Epithelial cell of prostate (primary cell): ENCODE data around the gene TMEM44.
A peak's percentile ranks its signal among the peaks of the same experiment; 100 is the strongest.
"Not testable (repeated sequence)": the region's sequence is repeated elsewhere in the genome, so short reads cannot be mapped to it uniquely, and the experiment has no call there.

ENCODE experiments used
- DNase-seq: peaks from one replicate; pipeline ENCODE4 v3.0.0-alpha.2; 2011; ENCODE audit warnings: low read depth, low spot score
- H3K27ac ChIP-seq: fragments of 450-650 bp; 2 replicates; pipeline ENCODE4 v1.5.1; 2017; ENCODE audit warnings: mild to moderate bottlenecking

Gene TMEM44

DNA sequence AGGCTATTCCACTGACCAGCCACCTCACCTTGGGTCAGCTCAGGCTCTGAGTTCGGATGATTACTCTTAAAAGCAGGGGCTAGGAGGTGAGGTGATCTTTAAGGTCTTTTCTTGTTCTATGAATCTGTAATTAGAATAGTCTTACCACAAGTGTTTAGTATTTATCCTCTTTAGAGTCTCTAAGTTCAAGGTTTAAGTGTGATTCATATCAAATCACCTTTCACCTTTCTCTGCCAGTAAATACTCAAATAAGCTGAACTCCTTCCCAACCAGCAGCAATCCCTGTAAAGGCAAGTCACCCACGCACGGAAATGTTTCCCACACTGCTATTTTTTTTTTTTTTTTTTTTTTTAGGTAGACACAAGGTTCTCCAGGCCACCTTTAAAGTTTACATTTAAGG lies 14.5 kb upstream of the TMEM44 start:
- no peak for DNase-seq
- no peak overlapping the region for H3K27ac ChIP-seq

DNA sequence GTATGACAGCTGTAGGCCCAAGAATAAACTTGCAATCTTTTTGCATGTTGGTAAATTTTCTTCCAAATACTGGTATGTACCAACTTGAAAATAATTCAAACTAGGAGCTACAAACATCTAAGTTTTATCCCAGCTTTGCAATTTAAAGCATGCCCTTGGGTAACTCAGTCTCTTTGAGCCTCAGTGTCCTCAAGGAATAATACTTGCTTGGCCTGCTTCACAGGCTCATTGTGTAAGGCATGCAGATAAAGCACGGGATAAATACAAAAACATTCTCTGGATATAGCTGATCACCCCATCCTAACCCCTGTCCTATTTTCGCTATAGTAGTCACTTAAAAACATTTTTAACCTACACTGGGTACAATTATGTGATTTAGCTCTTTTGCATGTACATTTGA lies 9.6 kb upstream of the TMEM44 start:
- DNase-seq = no peak
- no peak overlapping the region for H3K27ac ChIP-seq

DNA sequence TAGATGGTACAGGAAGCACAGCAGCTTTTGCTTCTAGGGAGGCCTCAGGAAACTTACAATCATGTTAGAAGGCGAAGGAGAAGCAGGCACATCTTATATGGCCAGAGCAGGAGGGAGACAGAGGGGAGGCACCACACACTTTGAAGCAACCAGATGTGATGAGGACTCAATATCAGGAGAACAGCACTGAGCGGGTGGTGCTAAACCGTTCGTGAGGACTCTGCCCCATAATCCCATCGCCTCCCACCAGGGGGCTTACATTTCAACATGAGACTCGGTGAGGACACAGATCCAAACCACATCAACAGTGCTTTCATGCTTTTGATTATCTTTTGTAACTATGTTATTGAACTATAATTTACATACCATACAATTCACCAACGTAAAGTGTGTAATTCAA lies 7.6 kb upstream of the TMEM44 start:
- no peak overlapping the region for H3K27ac ChIP-seq
- no peak for DNase-seq

DNA sequence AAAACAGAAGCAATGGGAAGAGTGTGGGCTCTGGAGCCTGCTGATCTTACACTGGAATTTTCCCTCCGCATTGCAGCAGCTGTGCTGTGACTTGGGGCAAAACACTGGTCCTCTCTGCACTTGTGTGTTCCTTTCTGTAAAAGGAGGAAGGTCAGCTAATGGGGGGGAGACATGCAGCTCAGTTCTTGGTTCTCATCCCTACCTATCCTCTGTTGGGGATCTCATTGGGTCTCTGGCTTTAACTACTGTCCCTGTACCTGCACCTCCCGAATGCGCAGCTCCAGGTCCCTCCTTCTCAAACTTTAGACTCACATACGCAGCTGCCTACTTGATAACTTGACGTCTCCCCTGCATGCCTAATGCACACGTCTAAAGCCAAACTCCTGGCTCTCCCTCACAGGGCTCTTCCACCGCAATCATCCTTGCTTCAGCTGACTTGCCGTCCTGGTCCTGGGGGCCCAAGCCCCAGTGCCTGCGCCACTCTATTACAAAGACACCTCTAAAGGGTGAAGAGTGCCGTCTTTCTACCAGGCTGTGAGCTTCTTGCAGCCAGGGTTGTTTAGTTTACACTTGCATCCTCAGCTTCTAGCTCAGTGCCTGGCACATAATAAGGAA lies 5.9 kb upstream of the TMEM44 start:
- no peak overlapping the region for H3K27ac ChIP-seq
- no peak for DNase-seq

DNA sequence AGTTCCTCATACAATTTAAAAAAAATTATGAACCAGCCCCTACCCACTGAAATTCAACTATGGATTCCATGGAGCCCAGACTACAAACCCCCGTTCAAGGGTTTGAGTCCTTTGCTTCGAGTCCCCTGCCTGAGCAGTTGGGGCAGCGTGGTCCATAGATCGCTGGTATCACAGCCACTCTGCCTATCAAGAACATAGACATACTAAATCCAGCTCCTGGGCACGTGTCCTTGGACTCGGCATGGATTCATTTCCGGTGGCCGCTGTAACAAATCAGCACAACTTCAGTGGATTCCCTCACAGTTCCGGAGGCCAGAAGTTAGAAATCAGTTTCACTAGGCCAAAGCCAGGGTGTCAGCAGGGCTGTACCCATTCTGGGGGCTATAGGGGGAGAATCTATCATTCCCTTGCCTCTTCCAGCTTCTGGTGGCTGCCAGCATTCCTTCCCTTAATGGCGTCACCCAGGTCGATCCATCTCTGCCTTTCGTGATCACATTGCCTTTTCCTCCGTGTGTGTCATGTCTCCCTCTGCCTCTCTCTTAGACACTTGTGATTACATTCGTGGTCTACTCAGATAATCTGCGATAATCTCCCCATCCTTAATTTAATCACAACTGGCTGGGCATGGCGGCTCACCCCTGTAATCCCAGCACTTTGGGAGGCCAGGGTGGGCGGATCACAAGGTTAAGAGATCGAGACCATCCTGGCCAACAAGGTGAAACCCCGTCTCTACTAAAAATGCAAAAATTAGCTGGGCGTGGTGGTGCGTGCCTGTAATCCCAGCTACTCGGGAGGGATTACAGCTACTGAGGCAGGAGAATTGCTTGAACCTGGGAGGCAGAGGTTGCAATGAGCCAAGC lies 4.6 kb upstream of the TMEM44 start:
- DNase-seq = no peak
- no peak overlapping the region for H3K27ac ChIP-seq

DNA sequence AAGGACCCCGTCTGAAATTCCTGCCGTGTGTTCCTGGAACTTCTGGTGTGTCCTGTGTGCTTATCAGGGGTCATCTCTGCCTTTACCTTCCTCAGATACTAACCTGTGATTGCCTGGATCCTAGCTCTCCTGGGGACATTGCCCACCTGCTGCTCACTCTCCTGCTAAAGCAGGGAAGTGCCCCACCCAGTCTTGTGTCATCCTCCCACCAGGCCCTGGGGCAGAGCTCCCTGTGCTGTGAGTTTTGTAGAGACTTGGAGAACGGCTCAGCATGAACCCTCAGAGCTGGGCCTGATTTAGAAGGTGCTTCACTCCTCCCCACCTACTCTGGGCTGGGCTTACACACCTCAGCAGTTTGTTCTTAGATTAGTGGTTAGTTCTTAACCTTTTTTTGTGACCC lies 3.8 kb upstream of the TMEM44 start:
- no peak overlapping the region for H3K27ac ChIP-seq
- no peak for DNase-seq

DNA sequence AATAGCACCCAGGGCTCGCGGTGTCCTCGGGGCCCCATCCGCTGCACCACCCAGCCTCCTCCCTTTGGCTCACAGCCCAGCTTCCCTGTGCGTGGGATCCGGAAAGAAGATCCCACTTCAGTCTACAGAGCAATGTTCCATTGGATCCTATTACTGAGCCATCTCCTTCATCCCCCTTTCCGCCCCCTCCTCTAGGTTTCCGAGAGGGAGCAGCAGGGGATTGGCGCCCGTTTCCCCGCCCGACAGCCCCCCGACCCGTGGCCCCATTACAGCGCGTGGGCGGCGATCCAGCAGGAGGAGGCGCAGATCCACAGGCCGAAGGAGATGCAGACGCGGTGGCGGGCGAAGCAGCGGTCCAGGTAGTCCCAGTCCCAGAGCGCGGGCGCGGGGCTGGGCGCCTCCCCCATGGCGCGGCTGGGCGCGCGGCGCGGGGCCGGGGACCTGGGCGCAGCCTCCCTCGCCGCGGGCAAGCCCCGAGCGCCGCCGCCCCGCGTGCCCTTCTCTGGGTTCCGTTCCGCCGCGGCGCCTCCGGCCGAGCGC lies 340 bp downstream of the TMEM44 start:
- peak overlapping the region; percentile 81 for H3K27ac ChIP-seq
- no peak for DNase-seq

DNA sequence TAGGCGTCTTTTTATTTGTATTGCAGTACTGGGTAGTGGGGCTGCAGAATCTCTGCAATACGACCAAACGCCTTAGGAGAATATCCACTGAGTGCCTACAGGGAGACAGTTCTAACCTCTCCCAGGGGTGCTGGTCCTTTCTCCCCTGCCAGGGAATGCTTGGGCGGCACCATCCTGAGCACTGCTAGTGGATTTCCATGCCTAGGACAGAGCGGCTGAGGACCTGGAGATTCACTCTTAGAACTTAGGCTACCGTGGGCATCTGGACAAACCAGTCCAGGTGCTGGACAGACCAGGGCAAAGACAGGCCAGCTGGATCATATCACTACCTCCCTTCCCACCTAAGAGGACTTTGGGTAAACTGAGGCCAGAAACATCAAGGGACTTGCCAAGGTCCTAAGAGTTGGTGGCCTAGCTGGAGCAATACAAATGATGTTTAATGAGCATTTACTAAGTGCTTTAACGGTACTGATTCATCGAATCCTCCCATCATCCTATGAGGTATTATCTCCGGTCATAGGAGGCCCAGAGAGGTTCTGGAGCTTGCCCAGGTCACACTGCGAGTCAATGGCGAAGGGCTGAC lies 902 bp downstream of the TMEM44 start:
- H3K27ac ChIP-seq = peak overlapping the region; percentile 81
- DNase-seq = no peak

DNA sequence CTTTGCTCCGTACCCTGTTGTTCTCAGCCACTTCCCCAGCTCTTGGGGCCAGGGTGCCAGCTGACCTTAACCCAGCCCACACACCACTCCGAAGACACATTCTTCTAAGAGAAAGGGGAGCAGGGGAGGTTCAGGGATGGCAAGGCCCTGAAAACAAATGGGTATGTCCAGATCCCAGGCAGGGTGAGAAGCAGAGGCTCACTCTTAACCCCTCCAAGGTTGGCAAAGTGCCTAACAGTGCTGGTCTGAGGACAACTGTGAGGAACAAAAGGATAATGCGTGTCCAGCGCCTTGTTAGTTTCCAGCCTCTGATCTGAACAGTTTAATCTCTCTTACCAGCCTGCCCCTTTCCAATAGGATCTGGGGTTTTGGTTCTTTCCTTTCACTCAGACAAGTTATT lies 1.5 kb downstream of the TMEM44 start:
- H3K27ac ChIP-seq = no peak overlapping the region
- no peak for DNase-seq

DNA sequence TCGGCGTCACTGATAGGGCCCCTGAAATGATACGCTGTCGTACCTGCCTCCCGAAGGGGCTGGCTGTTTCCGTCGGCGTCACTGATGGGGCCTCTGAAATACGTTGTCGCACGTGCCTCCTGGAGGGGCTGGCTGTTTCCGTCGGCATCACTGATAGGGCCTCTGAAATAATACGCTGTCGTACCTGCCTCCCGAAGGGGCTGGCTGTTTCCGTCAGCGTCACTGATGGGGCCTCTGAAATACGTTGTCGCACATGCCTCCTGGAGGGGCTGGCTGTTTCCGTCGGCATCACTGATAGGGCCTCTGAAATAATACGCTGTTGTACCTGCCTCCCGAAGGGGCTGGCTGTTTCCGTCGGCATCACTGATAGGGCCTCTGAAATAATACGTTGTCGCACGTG lies 2.5 kb downstream of the TMEM44 start:
- not testable (repeated sequence) for H3K27ac ChIP-seq, DNase-seq

DNA sequence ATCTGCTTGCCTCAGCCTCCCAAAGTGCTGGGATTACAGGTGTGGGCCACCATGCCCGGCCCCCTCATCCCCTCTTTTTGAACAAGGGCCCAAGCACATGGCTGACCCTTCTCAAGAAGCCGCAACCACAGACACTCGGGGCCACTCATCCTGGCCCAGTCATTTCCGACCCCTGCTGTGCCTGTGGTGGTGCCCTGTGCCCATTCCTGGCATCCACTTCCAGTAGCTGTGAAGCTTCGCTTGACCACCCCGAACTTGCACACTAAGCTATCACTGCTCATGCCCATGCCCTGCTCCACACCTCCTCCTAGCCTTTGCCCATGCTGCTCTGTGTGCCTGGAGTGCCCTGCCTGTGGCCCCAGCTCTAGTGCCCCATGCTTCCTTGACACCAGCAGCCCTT lies 8.3 kb downstream of the TMEM44 start:
- no peak overlapping the region for H3K27ac ChIP-seq
- DNase-seq = no peak

DNA sequence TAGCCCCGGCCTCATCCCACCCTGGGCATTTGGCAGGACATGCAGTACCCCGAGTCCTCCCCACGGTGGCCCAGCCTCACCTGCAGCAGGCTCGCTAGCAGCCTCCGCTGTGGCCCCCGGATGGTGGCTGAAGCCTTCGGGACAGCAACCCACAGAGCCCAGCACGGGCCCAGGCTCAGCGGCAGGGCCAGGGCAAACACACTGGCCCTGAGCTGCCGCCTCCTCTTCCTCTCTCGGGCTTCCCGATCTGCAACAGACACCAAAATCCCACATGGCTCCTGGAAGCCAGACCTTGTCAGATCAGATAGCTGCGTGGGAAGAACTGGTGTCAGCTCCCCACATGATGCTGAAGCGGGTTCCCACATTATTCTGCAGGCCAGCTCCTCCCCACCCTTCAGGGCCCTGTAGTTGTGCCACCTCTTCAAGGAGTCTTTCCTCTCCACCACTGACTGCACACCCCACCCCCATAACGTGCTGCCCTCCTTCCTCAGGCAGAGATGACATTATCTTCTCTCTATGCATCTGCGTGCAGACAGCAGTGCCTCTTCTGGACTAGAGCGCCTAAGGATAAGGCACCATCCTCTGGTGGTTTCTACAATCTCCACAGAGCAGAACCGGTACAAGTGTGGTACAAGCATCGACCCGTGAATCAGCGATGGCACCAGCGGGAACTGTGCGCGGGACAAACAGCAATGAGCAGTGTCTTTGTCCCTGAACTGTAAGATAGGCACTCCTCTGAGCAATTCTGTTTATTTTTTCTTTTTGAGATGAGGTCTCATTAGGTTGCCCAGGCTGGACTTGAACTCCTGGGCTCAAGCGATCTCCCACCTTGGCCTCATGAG lies 9.5 kb downstream of the TMEM44 start:
- H3K27ac ChIP-seq = no peak overlapping the region
- no peak for DNase-seq

DNA sequence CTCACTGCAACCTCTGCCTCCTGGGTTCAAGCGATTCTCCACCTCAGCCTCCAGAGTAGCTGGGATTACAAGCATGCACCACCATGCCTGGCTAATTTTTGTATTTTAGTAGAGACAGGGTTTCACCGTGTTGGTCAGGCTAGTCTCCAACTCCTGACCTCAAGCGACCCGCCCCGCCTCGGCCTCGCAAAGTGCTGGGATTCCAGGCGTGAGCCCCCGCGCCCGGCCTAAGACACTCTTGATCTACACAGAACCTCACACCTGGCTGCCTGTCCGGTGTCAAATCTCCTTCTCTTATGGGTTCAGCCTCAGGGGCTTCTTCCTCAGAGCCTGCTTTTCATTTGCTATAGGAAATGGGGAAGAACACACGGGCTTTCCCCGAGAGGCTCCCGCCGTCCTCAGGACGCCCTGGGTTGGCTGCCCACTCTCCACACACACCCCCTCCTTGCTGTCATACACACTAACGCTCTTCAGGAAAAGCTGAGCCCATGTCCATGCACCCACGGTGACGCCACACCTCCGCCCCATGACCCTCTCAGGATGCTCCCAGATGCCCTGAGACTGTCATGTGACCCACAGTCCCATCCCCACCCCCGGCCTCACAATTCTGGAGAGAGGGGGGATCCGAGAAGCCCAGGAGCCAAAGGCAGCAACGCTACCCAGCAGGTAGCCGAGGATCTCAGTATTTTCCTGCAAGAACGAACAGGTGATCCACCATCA lies 10.4 kb downstream of the TMEM44 start:
- H3K27ac ChIP-seq = no peak overlapping the region
- no peak for DNase-seq

DNA sequence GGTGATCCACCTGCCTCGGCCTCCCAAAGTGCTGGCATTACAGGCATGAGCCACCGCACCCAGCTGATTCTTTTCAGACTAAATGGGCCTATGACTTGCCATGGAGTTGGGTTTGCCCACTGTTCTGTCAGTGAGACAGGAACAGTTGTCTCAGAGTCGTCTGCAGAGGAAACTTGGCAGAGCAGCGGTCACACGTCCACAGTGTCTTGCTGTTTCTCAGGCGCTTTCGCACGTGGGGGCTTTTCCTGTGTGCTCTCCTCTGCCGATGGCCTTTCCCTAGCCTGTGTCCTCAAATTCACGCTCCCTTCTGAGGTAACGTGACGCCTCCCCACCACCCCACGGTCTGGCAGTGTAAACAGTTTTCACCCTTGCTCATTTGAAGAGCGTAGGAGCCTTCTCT lies 11.3 kb downstream of the TMEM44 start:
- no peak for DNase-seq
- no peak overlapping the region for H3K27ac ChIP-seq

DNA sequence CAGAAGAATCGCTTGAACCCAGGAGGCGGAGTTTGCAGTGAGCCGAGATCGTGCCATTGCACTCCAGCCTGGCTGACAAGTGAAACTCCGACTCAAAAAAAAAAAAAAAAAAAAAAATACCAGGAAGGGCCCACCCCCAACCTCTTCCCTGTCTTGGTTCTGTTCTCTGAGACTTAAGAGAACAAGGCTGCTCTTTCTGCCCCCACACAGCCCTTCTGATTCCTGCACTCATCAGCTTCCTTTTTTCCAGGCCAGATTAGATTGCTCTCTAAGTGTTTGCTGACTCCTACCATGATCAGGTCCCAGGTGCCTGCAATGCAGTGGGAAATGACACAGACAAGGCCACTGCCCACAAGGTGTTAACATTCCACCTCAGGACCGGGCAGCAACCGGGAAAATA lies 13.0 kb downstream of the TMEM44 start:
- DNase-seq = no peak
- H3K27ac ChIP-seq = no peak overlapping the region

DNA sequence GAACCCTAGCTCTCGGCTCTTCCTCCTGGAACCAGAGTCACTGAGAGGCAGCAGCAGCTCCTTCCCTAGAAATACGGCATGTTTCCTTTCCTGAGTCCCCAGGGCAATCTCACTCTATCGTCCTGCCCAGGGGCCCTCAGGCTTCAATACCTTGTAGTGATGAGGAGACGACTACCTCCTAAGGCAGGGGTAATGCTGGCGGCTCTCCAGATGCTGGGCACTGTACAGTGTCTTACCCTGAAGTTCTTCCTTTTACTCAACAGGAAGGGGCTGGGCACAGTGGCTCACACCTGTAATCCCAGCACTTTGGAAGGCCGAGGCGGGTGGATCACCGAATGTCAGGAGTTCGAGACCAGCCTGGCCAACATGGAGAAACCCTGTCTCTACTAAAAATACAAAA lies 13.5 kb downstream of the TMEM44 start:
- no peak overlapping the region for H3K27ac ChIP-seq
- no peak for DNase-seq

DNA sequence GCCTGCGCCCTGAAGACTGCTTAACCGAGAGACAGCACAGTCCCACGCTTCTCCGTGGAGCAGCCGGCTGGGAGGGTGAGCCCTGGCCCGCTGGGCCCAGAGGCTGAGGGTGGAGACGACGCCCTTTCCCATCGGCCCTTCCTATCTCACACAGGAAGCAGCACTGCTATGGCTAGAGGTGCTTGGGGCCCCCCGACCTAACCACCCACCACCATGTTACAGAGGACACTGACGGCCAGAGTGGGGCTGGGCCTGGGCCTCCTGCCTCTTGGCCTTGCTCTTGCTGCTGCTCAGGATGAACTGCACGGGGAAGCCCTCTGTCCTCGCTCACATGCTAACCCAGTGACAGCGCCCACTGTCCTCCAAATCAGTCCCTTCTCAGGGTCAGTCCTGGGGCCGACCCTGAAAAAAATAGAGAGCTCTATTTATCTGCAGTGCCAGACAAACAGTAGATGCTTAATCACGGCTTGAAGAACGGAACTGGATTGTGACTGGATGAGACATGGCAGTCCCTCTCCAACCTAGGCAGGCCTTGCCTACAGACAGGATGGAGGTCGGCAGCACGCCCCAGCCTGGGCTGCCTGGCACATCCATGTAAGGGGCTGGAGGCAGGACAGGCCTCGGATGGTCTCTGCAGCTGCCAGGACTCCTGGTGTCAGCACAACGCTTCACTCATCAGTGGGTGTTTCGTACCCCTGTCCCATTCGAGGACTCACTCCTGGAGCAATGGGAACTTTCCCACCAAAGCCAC lies 14.2 kb downstream of the TMEM44 start:
- no peak for DNase-seq
- H3K27ac ChIP-seq = no peak overlapping the region

DNA sequence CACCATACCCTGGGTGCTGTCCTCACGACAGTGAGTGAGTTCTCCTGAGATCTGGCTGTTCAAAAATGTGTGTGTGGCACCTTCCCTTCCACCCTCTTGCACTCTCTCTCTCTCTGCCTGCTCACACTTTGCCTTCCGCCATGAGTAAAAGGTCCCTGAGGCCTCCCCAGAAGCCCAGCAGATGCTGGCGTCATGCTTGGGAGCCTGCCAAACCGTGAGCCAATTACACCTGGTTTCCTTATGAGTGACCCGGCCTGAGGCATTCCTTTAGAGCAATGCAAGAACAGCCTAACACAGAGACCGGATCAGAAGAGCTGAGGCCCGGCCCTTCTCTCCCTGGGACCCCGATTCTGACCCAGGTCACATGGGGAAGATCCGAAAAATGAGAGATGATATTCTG lies 15.4 kb downstream of the TMEM44 start:
- no peak for DNase-seq
- no peak overlapping the region for H3K27ac ChIP-seq

DNA sequence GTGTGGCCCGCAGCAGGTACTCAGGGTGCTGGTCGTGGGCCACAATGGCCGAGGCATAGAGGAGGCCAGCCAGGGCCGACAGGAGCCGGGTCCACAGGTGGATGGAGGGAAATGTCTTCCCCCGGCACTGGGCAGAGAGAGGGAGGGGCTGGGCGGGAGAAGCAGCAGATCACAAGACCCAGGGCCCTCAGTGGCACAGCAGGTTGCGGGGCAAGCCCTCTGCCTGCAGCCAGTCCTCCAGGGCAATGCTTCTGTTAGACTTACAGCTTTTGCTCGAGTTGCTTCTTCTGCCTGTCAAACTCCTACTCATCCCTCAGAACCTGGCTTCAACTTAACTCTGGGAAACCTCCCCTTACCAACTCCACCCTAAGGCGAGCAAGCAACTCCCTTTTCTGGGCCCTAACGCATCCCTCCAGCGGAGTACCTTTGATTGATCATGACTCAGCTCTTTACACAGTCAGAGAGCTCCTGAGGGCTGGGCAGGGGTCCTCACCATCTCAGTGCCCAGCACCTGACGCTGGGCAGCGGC lies 16.0 kb downstream of the TMEM44 start:
- no peak for DNase-seq
- H3K27ac ChIP-seq = no peak overlapping the region
